IMR-90 (cell line): Measurements from ENCODE around the gene FBXW7. TPM values are rescaled to one million over a fixed set of nuclear protein-coding genes. Genes with fewer than 3 reads are reported as not detected.

ENCODE experiments used
- ATAC-seq: fragments of 200-7000 bp; cut with Tn5 transposase; 2 replicates; pipeline ENCODE4 v1.9.1; 2020; ENCODE audit warnings: low read depth, mild to moderate bottlenecking, moderate library complexity
- BruUV-seq: library from RNA; stranded (reverse); fragments of 400-500 nt; replicated peaks from 2 replicates; lab custom pipeline; 2021; lab: Mats Ljungman, UMichigan
- CTCF ChIA-PET: fragments of 300-600 bp; formaldehyde crosslinking; extraction: SDS; loops from one replicate; lab custom pipeline; 2021; ENCODE audit warnings: antibody characterized with exemption; lab: Yijun Ruan, JAX
- POLR2A ChIA-PET: fragments of 300-600 bp; sonication (Branson Sonifier 250); formaldehyde crosslinking; loops from one replicate; lab custom pipeline; 2022; ENCODE audit warnings: antibody characterized with exemption; ENCODE audit not compliant: unreplicated experiment; lab: Charles Lee
- DNase-seq: peaks from one replicate; pipeline ENCODE4 v3.0.0; 2013
- H2AFZ ChIP-seq: replicated peaks from 2 replicates; pipeline ENCODE3; 2013; ENCODE audit warnings: low read length, mild to moderate bottlenecking; ENCODE audit not compliant: poor library complexity
- H2AK5ac ChIP-seq: 2 replicates; pipeline ENCODE4 v1.6.1; 2013; ENCODE audit warnings: low read depth, low read length, inconsistent platforms
- H2AK9ac ChIP-seq: replicated peaks from 2 replicates; pipeline ENCODE3; 2013; ENCODE audit warnings: mild to moderate bottlenecking, low read depth, low read length, moderate library complexity; ENCODE audit not compliant: poor library complexity
- H2BK120ac ChIP-seq: 2 replicates; pipeline ENCODE4 v1.6.1; 2013; ENCODE audit warnings: low read depth, low read length, inconsistent platforms
- H2BK15ac ChIP-seq: 3 replicates; pipeline ENCODE4 v1.6.1; 2013; ENCODE audit warnings: low read depth, low read length, inconsistent platforms
- H2BK20ac ChIP-seq: 2 replicates; pipeline ENCODE4 v1.6.1; 2013; ENCODE audit warnings: low read depth, mild to moderate bottlenecking, inconsistent platforms, low read length, moderate library complexity
- H2BK5ac ChIP-seq: 2 replicates; pipeline ENCODE4 v1.6.1; 2013; ENCODE audit warnings: mild to moderate bottlenecking, low read depth, low read length, inconsistent platforms; ENCODE audit not compliant: poor library complexity, severe bottlenecking
- H3K14ac ChIP-seq: replicated peaks from 2 replicates; pipeline ENCODE4 v1.6.1; 2013; ENCODE audit warnings: low read depth, low read length, inconsistent platforms
- H3K18ac ChIP-seq: 2 replicates; pipeline ENCODE4 v1.6.1; 2013; ENCODE audit warnings: low read depth, low read length, control low read depth
- H3K23ac ChIP-seq: 2 replicates; pipeline ENCODE4 v1.6.1; 2013; ENCODE audit warnings: low read depth, low read length, inconsistent platforms
- H3K27ac ChIP-seq: 2 replicates; pipeline ENCODE4 v1.5.1; 2013; ENCODE audit warnings: mild to moderate bottlenecking, control low read depth, low read length; ENCODE audit not compliant: insufficient read depth
- H3K27me3 ChIP-seq: 2 replicates; pipeline ENCODE4 v1.6.1; 2013; ENCODE audit warnings: low read length; ENCODE audit not compliant: control insufficient read depth, insufficient read depth
- H3K36me3 ChIP-seq: 2 replicates; pipeline ENCODE4 v1.6.1; 2013; ENCODE audit warnings: low read length, mixed read lengths; ENCODE audit not compliant: control insufficient read depth, insufficient read depth
- H3K4ac ChIP-seq: 2 replicates; pipeline ENCODE4 v1.6.1; 2013; ENCODE audit warnings: low read depth, low read length, inconsistent platforms
- H3K4me1 ChIP-seq: 2 replicates; pipeline ENCODE4 v1.6.1; 2013; ENCODE audit warnings: low read length, mixed read lengths; ENCODE audit not compliant: control insufficient read depth, insufficient read depth
- H3K4me2 ChIP-seq: 2 replicates; pipeline ENCODE4 v1.6.1; 2013; ENCODE audit warnings: low read depth, mild to moderate bottlenecking, control low read depth, low read length, moderate library complexity
- H3K4me3 ChIP-seq: 2 replicates; pipeline ENCODE4 v1.5.1; 2013; ENCODE audit warnings: low read depth, mild to moderate bottlenecking, control low read depth, low read length, moderate library complexity; ENCODE audit not compliant: insufficient read depth
- H3K56ac ChIP-seq: 2 replicates; pipeline ENCODE4 v1.6.1; 2013; ENCODE audit warnings: low read length, inconsistent platforms; ENCODE audit not compliant: insufficient read depth; ENCODE audit errors: extremely low read depth
- H3K79me1 ChIP-seq, 2 experiments: 2 replicates each; pipeline ENCODE4 v1.6.1; 2013; ENCODE audit warnings: low read length in 2 of 2, inconsistent platforms in 1 of 2, low read depth in 1 of 2
- H3K9ac ChIP-seq: 2 replicates; pipeline ENCODE4 v1.6.1; 2013; ENCODE audit warnings: low read depth, low read length, control low read depth
- H3K9me1 ChIP-seq: 2 replicates; pipeline ENCODE4 v1.6.1; 2013; ENCODE audit warnings: low read length, inconsistent platforms; ENCODE audit not compliant: insufficient read depth
- H3K9me3 ChIP-seq: 2 replicates; pipeline ENCODE4 v1.6.1; 2013; ENCODE audit warnings: low read length; ENCODE audit not compliant: control insufficient read depth, insufficient read depth
- H4K20me1 ChIP-seq: 2 replicates; pipeline ENCODE4 v1.6.1; 2013; ENCODE audit warnings: low read length, inconsistent platforms; ENCODE audit not compliant: insufficient read depth
- H4K5ac ChIP-seq: 2 replicates; pipeline ENCODE4 v1.6.1; 2013; ENCODE audit warnings: mild to moderate bottlenecking, low read depth, low read length, control low read depth
- H4K8ac ChIP-seq, 2 experiments: 2 replicates each; pipeline ENCODE4 v1.6.1; 2013; ENCODE audit warnings: low read depth in 2 of 2, low read length in 2 of 2, control low read depth in 1 of 2, inconsistent platforms in 1 of 2
- H4K91ac ChIP-seq: 2 replicates; pipeline ENCODE4 v1.6.1; 2013; ENCODE audit warnings: low read depth, low read length, inconsistent platforms; ENCODE audit not compliant: insufficient read depth
- CEBPB ChIP-seq: IDR thresholded peaks from 2 replicates; pipeline ENCODE4 v1.6.1; 2012; ENCODE audit warnings: low read depth, low read length, improper control_type of control experiment
- RCOR1 ChIP-seq: IDR thresholded peaks from 2 replicates; pipeline ENCODE4 v1.6.1; 2012; ENCODE audit warnings: mild to moderate bottlenecking, low read length, improper control_type of control experiment; ENCODE audit not compliant: insufficient replicate concordance
- SMC3 ChIP-seq: fragments of 150-350 bp; IDR thresholded peaks from 2 replicates; pipeline ENCODE4 v1.6.1; 2016; ENCODE audit warnings: low read depth, mild to moderate bottlenecking, antibody characterized with exemption, low read length, moderate library complexity
- dilution Hi-C: fragments of 300-500 bp; cut with HindIII; formaldehyde crosslinking; loops from one replicate; pipeline ENCODE4 v1.14.3; 2018; ENCODE audit warnings: low sequenced_read_pairs; ENCODE audit not compliant: unreplicated experiment
- in situ Hi-C: fragments of 300-500 bp; cut with MboI; formaldehyde crosslinking; loops from 3 replicates; pipeline ENCODE4 v1.14.3; 2019; ENCODE audit warnings: low sequenced_read_pairs, inconsistent platforms, mixed read lengths
- intact Hi-C: fragments of 100-400 bp; cut with micrococcal nuclease; formaldehyde crosslinking; loops from 2 replicates; pipeline ENCODE4 v1.10.0; 2022
- polyA plus RNA-seq, 3 experiments: library from polyadenylated mRNA; depleted of rRNA; stranded (reverse); fragments of >200 nt; gene quantifications; 2 replicates each; pipeline ENCODE4 v1.2.3, GENCODE V29; 2012; ENCODE audit warnings: low replicate concordance in 1 of 3
- total RNA-seq: library from RNA; depleted of rRNA; stranded (reverse); fragments of >200 nt; gene quantifications from 2 replicates; pipeline ENCODE4 v1.2.3, GENCODE V29; 2012

FBXW7 gene
- total and polyA plus RNA-seq, 2 of the 4 experiments (the other 2 are of a cell fraction), result 7.2 to 27.4 TPM

GRCh38 chr4:152363086-152363485, 172.8 kb downstream of the FBXW7 start:
- H2BK20ac ChIP-seq, result no peak overlapping the region
- peak overlapping the region; percentile 50 for H2BK5ac ChIP-seq
- H3K9me3 ChIP-seq, result no peaks in the 10 kb centered on the region
- no peak overlapping the region for H3K4me3 ChIP-seq
- no peak overlapping the region for H2AFZ ChIP-seq
- H3K4ac ChIP-seq, result no peak overlapping the region
- BruUV-seq, result no TSS peak
- H4K20me1 ChIP-seq, result no peaks in the 10 kb centered on the region
- no peak overlapping the region for H3K27ac ChIP-seq
- dilution Hi-C loops (no loop called here), in situ Hi-C loops (no loop called here), intact Hi-C loops (no loop called here)
- H3K18ac ChIP-seq, result no peak overlapping the region
- no peak overlapping the region for H2BK15ac ChIP-seq
- peaks cover 9 to 13% of the 10 kb centered on the region in 2 experiments; a peak in 3 of 4 replicates for H3K79me1 ChIP-seq
- CTCF ChIA-PET, result no interaction called here
- H3K4me2 ChIP-seq, result no peak overlapping the region
- H4K5ac ChIP-seq, result no peak overlapping the region
- H4K91ac ChIP-seq, result no peak overlapping the region
- no peak overlapping the region for H2AK9ac ChIP-seq
- H3K9ac ChIP-seq, result no peak overlapping the region
- ATAC-seq (peak; percentile 83), DNase-seq (peak; percentile 66)
- no peak overlapping the region for H2BK120ac ChIP-seq
- no peak overlapping the region for H3K14ac ChIP-seq
- H3K56ac ChIP-seq, result no peak overlapping the region
- peaks cover 2% of the 10 kb centered on the region; the same call in 1 of the 2 replicates for H3K9me1 ChIP-seq
- H2AK5ac ChIP-seq, result no peak overlapping the region
- H3K36me3 ChIP-seq, result no peaks in the 10 kb centered on the region
- H3K23ac ChIP-seq, result no peak overlapping the region
- H4K8ac ChIP-seq, result no peak overlapping the region
- peaks cover 4% of the 10 kb centered on the region; the same call in 1 of the 2 replicates for H3K4me1 ChIP-seq
- H3K27me3 ChIP-seq, result no peaks in the 10 kb centered on the region
- peak; percentile 75 for TF ChIP-seq CEBPB
- no peak for TF ChIP-seq RCOR1
- no peak for TF ChIP-seq SMC3
- POLR2A ChIA-PET, result no interaction called here
